HUES48 (cell line): ENCODE measurements around the gene NIN.
"Not testable (repeated sequence)": the region's sequence is repeated elsewhere in the genome, so short reads cannot be mapped to it uniquely, and the experiment has no call there.

ENCODE experiments used
- H3K27ac ChIP-seq: one replicate; pipeline ENCODE4 v1.7.0; 2013; ENCODE audit warnings: low read depth, low read length, inconsistent platforms
- H3K27me3 ChIP-seq: 2 replicates; pipeline ENCODE4 v1.6.1; 2013; ENCODE audit warnings: mild to moderate bottlenecking, low read length; ENCODE audit not compliant: control insufficient read depth, insufficient read depth
- H3K36me3 ChIP-seq: 2 replicates; pipeline ENCODE4 v1.6.1; 2013; ENCODE audit warnings: low read length; ENCODE audit not compliant: control insufficient read depth, insufficient read depth
- H3K4me1 ChIP-seq: 2 replicates; pipeline ENCODE4 v1.6.1; 2013; ENCODE audit warnings: mild to moderate bottlenecking, low read length; ENCODE audit not compliant: control insufficient read depth, insufficient read depth
- H3K4me3 ChIP-seq: 2 replicates; pipeline ENCODE4 v1.5.1; 2013; ENCODE audit warnings: mild to moderate bottlenecking, low read depth, low read length
- H3K9ac ChIP-seq: 2 replicates; pipeline ENCODE4 v1.6.1; 2013; ENCODE audit warnings: mild to moderate bottlenecking, low read depth, low read length, moderate library complexity
- H3K9me3 ChIP-seq: 2 replicates; pipeline ENCODE4 v1.6.1; 2013; ENCODE audit warnings: low read length; ENCODE audit not compliant: control insufficient read depth, insufficient read depth

NIN gene

GRCh38 chr14:50705026-50705593 lies 125.9 kb downstream of the NIN start:
- Histone ChIP-seq H3K4me3 (no peak overlapping the region), H3K27ac (no peak overlapping the region), H3K9ac (no peak overlapping the region), H3K27me3 (no peaks in the 10 kb centered on the region), H3K9me3 (no peaks in the 10 kb centered on the region), H3K4me1 (no peaks in the 10 kb centered on the region), H3K36me3 (no peaks in the 10 kb centered on the region)

GRCh38 chr14:50704454-50705010 lies 126.4 kb downstream of the NIN start:
- Histone ChIP-seq H3K4me1 (no peaks in the 10 kb centered on the region), H3K9me3 (no peaks in the 10 kb centered on the region), H3K36me3 (no peaks in the 10 kb centered on the region), H3K9ac (no peak overlapping the region), H3K27ac (no peak overlapping the region), H3K4me3 (no peak overlapping the region), H3K27me3 (no peaks in the 10 kb centered on the region)

- Histone ChIP-seq H3K4me1 (no peaks in the 10 kb centered on the region), H3K9me3 (peaks cover 11% of the 10 kb centered on the region), H3K4me3 (no peak overlapping the region), H3K36me3 (no peaks in the 10 kb centered on the region), H3K27me3 (no peaks in the 10 kb centered on the region), H3K27ac (no peak overlapping the region), H3K9ac (no peak overlapping the region)
Observed at GRCh38 chr14:50697659-50698290, 133.2 kb downstream of the NIN start.

GRCh38 chr14:50694260-50694659 lies 136.7 kb downstream of the NIN start:
- H3K9ac ChIP-seq, H3K27me3 ChIP-seq, H3K27ac ChIP-seq, H3K4me1 ChIP-seq, H3K36me3 ChIP-seq, H3K4me3 ChIP-seq: not testable (repeated sequence)
- peaks cover 11% of the 10 kb centered on the region for H3K9me3 ChIP-seq

- no peak overlapping the region for H3K27ac ChIP-seq
- no peak overlapping the region for H3K4me3 ChIP-seq
- H3K36me3 ChIP-seq, result no peaks in the 10 kb centered on the region
- H3K4me1 ChIP-seq, result no peaks in the 10 kb centered on the region
- peaks cover 4% of the 10 kb centered on the region for H3K9me3 ChIP-seq
- H3K27me3 ChIP-seq, result no peaks in the 10 kb centered on the region
- no peak overlapping the region for H3K9ac ChIP-seq
Observed at GRCh38 chr14:50688875-50689274, 142.1 kb downstream of the NIN start.

- Histone ChIP-seq H3K27ac (no peak overlapping the region), H3K4me3 (no peak overlapping the region), H3K9me3 (no peaks in the 10 kb centered on the region), H3K9ac (no peak overlapping the region), H3K4me1 (no peaks in the 10 kb centered on the region), H3K36me3 (no peaks in the 10 kb centered on the region), H3K27me3 (no peaks in the 10 kb centered on the region)
Observed at GRCh38 chr14:50679674-50680073, 151.3 kb downstream of the NIN start.

- no peak overlapping the region for H3K27ac ChIP-seq
- no peak overlapping the region for H3K9ac ChIP-seq
Observed at GRCh38 chr14:50678163-50678562, 152.8 kb downstream of the NIN start.

GRCh38 chr14:50677527-50678063 lies 153.4 kb downstream of the NIN start:
- no peaks in the 10 kb centered on the region for H3K27me3 ChIP-seq
- no peak overlapping the region for H3K27ac ChIP-seq
- no peak overlapping the region for H3K4me3 ChIP-seq
- H3K4me1 ChIP-seq, result no peaks in the 10 kb centered on the region
- H3K9ac ChIP-seq, result no peak overlapping the region
- H3K36me3 ChIP-seq, result no peaks in the 10 kb centered on the region
- no peaks in the 10 kb centered on the region for H3K9me3 ChIP-seq

More at GRCh38 chr14:50678163-50678562, 152.8 kb downstream of the NIN start:
- Histone ChIP-seq H3K36me3 (no peaks in the 10 kb centered on the region), H3K9me3 (no peaks in the 10 kb centered on the region), H3K27me3 (no peaks in the 10 kb centered on the region), H3K4me1 (no peaks in the 10 kb centered on the region), H3K4me3 (no peak overlapping the region)

- Histone ChIP-seq H3K4me3 (no peak overlapping the region), H3K27ac (no peak overlapping the region), H3K9ac (no peak overlapping the region), H3K4me1 (no peaks in the 10 kb centered on the region), H3K27me3 (no peaks in the 10 kb centered on the region), H3K9me3 (no peaks in the 10 kb centered on the region), H3K36me3 (no peaks in the 10 kb centered on the region)
Observed at GRCh38 chr14:50676814-50677516, 154.0 kb downstream of the NIN start.

GRCh38 chr14:50675597-50675996 lies 155.4 kb downstream of the NIN start:
- Histone ChIP-seq H3K36me3 (no peaks in the 10 kb centered on the region), H3K4me3 (no peak overlapping the region), H3K9ac (no peak overlapping the region), H3K27me3 (no peaks in the 10 kb centered on the region), H3K4me1 (peaks cover 6% of the 10 kb centered on the region), H3K9me3 (no peaks in the 10 kb centered on the region), H3K27ac (no peak overlapping the region)

- H3K4me1 ChIP-seq, result peaks cover 25% of the 10 kb centered on the region
- H3K36me3 ChIP-seq, result no peaks in the 10 kb centered on the region
- H3K27ac ChIP-seq, result peak overlapping the region; percentile 44
- no peak overlapping the region for H3K4me3 ChIP-seq
- no peaks in the 10 kb centered on the region for H3K27me3 ChIP-seq
- H3K9me3 ChIP-seq, result no peaks in the 10 kb centered on the region
- peak overlapping the region; percentile 47; the same call in 1 of the 2 replicates for H3K9ac ChIP-seq
Observed at GRCh38 chr14:50670866-50671256, 160.1 kb downstream of the NIN start.
